ENCODE results near the gene PTBP3.
"Not testable (repeated sequence)": the region's sequence is repeated elsewhere in the genome, so short reads cannot be mapped to it uniquely, and the experiment has no call there.

PTBP3 gene

DNA sequence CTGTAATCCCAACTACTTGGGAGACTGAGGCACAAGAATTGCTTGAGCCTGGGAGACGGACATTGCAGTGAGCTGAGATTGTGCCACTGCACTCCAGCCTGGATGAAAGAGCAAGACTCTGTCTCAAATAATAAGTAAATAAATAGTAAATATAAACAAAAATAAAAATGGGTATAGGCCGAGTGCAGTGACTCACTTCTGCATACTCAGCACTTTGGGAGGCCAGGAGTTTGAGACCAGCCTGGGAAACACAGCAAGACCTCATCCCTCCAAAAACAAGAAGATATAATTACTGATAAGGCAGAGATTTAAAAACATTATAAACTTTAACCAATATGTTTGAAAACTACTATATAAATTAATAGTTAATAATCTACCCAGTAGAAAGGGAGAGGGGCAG, 120.5 kb downstream of the PTBP3 start:
- DNase-seq: no peak

DNA sequence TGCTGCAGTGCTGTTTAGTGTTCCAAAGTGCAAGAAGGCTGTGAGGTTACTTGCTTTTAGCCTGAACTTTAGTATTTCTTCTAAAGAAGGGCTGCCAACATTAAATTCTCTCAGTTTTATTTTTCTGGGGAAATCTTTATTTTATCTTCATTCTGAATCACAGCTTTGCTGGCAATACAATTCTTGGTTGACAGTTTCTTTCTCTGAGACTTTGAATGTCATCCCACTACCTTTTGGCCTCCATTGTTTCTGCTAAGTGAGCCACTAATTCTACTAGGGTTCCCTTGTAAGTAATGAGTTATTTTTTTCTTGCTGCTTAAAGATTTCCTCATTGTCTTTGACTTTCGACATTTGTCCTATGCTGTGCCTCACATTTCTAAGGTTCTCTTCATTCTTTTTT, 126.0 kb downstream of the PTBP3 start:
- DNase-seq: no peak

DNA sequence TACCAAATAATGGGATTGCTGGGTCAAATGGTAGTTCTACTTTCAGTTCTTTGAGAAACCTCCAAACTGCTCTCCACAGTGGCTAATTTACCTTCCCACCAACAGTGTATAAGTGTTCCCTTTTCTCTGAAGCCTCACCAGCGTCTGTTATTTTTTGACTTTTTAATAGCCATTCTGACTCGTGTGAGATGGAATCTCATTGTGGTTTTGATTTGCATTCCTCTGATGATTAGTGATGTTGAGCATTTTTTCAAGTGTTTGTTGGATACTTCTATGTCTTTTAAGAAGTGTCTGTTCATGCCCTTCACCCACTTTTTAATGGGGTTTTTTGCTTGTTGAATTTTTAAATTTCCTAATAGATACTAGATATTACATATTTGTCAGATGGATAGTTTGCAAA, 129.9 kb downstream of the PTBP3 start:
- DNase-seq: no peak

DNA sequence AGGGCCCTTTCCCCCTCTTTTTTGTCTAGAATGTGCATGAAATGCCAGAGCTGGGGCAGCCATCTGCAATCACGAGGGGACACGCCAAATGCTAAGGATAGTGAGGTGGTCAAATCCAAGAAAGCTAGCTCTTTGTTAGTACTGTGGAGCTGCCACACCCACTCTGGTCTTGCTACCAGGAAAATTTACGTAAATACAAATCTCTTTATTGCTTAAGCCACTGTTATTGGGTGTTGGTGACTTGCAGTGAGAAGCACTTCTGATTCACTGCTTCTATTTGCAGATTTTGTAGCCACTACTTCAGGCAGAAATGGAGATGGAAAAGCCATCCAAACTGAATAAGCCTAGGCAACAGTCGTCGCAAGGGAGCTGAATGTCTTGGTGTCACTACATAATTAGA, 132.7 kb downstream of the PTBP3 start:
- no peak for DNase-seq

DNA sequence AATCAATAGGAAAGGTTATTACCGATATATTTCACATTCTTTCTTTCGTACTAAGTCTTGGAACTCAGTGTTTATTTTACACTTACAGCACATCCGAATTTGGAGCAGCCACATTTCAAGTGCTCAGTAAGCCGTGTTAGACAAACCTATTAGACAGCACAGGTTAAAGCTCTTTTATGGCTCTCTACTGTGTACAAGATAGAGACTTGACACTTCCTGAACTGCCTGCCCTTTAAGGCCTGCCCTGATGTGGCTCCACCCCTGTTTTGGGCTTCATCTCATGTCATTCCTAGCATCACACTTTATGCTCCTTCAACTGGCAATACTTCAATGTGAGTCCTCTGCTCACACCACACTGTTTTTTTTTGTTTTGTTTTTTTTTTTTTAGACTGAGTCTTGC, 134.8 kb downstream of the PTBP3 start:
- no peak for DNase-seq

DNA sequence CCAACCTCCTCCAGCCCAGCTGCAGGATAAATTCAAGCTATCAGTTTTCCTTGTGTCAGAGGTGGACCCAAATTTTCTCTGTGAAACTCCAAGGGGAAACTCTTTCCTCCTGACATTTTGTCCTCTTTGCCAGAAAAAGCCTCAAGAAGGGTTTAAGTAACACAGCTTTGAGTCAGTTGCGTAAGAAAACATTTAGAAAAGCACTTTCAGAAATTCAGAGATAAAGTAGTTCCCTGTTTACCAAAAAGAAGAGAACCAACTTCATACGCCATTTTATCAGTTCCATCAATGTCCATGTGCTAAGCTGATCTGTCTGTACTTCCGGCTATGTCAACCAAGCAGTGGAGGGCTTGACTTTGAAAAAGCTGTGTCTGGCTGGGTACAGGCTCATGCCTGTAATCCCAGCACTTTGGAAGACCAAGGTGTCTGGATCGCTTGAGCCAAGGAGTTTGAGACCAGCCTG, 138.4 kb downstream of the PTBP3 start:
- DNase-seq: no peak

DNA sequence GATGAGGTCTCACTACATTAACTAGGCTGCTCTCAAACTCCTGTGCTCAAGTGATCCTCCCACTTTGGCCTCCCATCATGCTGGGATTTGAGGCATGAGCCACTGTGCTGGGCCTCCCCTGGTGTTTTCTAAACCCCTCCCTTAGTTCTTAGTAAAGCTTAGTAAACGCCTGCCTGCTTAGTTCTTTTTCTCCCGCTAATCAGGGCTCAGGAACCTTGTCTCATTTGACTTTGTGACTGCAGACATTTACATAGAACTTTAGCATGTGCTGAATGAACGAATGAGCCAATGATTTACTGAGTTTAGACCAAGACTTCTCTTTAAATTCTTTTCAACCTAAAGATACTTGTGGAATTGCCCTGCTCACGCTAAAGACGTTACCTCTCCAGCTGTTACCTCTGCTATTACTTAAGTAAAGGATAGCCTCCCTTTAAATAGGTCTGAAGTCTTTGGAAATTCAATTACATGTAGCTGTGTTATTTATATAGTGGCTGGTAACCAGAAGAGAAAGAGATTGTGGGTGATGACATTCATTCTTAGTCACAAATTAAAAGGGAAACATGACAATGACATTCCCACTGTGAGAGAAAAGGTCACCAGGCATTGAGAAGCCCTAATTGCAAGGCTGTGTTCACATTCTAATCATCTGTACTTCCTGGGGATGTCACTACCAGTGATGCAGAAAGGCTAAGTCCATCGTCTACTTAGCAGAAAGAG, 139.7 kb downstream of the PTBP3 start:
- DNase-seq: no peak

DNA sequence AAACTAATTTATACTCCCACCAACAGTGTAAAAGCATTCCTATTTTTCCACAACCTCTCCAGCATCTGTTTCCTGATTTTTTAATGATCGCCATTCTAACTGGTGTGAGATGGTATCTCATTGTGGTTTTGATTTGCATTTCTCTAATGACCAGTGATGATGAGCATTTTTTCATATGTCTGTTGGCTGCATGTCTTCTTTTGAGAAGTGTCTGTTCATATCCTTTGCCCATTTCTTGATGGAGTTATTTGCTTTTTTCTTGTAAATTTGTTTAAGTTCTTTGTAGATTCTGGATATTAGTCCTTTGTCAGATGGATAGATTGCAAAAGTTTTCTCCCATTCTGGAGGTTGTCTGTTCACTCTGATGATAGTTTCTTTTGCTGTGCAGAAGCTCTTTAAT, 143.1 kb downstream of the PTBP3 start:
- not testable (repeated sequence) for DNase-seq

DNA sequence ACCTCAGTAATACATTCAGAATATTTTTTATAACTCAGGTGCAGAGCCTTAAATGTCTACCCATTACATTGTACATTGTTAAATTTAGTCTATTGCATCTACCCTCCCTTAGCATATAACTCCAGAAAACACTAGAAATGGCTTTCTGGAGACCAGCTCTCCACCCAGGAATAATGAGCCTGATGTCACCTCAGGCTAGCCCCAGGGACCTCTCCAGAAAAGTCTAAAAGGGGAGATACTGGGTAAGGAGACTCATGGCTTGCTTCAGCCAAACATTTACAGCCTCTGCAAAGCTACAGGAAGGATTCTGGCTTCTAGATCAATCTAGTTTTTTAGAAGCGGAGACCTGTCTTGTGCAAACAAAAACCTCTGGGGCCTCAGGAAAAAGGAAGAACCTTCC, 144.5 kb downstream of the PTBP3 start:
- DNase-seq: no peak

DNA sequence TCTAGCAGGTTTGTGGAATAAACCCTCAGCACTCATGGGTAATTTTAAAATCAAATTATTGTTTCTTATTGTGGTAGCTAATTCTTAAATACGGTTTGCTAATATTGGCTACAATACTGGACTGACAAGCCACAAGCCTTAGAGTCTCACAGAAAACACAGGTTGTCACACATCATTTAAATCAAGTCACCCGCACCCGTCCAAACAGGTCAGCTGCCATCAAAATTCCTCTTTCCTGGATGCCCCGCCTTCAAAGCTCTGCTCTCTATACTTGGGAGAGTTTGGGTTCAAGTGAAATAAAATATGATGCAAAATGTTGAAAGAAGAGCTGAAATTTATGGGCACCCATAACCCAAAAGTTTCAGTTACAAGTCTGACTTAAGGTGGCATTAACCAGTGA, 146.0 kb downstream of the PTBP3 start:
- DNase-seq: no peak

DNA sequence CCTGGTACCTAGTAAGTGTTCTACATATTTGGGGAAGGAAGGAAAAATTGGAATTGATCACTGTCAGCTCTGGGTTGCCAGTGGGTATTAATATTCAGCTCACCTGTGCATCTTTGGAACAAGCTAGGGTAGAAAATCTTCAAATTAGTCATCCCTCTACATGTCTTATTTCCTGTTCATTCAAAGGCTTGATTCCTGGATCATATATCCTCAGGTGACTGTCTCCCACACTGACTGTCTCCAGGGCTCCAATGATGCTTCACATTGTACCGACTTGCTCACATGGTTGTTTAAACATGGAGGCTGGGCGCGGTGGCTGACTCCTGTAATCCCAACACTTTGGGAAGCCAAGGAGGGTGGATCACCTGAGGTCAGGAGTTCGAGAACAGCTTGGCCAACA, 146.7 kb downstream of the PTBP3 start:
- DNase-seq: no peak

DNA sequence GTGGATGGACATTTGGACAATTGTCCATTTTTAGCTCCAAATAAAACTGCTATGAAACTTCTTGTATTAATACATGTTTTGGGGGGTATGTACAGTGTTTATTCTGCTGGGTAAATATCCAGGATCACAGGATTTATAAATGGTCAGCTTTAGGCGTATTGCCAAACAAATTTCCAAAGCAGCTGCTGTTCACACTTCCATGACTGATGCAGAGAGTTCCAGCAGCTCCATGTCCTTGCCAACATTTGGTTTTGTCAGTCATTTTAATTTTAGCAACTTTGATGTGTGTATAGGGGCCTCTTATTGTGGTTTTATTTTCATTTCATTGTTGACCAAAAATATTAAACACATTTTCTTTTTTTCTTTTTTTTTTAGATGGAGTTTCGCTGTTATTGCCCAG, 148.5 kb downstream of the PTBP3 start:
- no peak for DNase-seq

DNA sequence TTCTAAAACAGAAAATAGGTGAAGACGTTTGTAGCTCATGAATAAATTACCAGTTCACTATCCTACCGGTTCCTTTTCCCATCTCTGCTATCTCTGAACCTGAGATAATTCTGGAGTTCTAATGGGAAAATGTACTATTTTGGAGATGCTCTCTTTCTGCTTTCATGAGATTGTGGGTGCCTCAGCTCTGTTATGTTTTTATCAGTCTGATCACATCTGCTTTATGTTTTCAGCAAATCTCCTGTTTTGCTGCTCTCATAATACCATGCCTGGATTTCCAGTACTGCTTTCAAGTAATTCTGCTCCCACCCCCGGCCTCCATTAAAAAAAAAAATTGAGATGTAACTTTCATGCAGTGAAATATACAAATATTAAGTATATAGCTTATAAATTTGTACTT, 149.2 kb downstream of the PTBP3 start:
- no peak for DNase-seq

DNA sequence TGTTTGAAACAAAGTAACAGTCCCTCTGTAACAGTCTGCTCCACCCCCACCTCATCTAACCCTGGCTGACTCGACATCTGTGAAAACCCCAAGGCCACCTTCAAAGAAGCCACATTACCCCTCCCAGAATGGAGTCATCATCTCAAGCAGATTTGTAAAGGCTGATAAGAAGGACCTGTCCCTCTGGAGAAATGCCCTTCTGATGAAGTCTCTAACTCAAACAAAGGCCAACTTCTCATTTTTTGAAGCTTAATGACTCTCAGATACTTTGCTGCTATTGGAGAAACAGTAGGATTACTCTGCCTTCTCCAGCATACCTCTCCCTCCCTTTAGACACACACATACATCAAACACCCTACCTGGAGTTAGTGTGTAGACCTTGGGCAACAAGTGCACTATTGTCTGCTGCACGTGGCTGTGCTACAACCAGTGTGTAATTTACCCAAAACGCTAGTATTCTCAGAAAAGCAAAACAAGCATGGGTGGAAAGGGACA, 153.0 kb downstream of the PTBP3 start:
- no peak for DNase-seq

DNA sequence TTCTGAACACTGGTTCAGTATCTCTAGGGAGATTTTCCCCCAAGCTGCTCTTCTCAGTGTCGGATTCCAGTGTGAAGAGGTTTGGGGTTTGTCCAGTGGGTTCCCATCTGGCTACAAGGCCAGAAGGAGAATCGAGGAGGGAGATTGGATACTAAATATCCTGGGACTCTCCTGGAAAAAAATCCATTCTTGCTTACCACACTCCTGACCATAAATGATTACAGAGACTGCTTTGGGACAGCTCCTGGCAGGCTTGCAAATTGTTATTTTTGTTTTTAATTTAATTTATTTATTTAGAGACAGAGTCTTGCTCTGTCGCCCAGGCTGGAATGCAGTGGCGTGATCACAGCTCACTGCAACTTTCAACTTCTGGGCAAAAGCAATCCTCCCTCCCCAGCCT, 153.6 kb downstream of the PTBP3 start:
- no peak for DNase-seq

DNA sequence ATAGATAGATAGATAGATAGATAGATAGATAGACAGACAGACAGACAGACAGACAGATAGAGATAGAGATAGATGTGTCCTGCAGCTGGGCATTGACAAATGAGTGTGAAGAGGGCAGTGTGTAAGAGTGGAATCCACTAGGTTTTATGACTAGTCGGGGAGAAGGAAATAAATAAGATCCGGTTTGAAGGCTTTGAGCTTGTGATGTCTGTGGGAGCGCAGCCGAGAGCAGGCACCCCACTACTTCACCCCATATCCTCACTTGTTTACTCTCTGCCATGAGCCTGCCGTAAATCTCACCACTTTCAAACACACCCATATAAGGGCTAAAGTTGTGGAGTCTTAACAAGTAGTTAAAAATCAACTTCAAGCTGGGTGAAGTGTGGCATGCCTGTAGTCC, 156.9 kb downstream of the PTBP3 start:
- no peak for DNase-seq

DNA sequence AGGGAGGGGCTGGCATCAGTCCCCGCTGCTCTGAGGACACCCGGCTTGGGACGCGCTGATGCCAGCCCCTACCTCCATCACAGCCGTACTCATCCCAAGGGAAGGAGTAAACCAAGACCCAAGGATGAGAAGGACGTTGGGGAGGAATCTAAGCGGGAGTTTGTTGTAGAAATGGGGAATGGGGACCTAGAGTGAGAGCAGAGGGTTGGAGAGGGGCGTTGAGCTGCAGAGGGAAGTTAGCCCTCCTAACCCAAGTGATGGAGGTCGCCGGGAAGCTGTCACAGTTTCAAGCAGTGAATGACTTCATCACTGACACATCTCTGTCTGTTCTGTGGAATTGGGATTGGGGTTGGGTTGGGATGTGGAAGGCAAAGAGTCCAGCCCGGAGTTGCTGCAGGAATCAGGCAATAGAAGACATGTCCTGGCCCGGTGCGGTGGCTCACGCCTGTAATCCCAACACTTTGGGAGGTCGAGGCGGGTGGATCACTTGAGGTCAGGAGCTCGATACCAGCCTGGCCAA, 157.6 kb downstream of the PTBP3 start:
- peak in 1 of 56 donors; percentile 1 for DNase-seq

DNA sequence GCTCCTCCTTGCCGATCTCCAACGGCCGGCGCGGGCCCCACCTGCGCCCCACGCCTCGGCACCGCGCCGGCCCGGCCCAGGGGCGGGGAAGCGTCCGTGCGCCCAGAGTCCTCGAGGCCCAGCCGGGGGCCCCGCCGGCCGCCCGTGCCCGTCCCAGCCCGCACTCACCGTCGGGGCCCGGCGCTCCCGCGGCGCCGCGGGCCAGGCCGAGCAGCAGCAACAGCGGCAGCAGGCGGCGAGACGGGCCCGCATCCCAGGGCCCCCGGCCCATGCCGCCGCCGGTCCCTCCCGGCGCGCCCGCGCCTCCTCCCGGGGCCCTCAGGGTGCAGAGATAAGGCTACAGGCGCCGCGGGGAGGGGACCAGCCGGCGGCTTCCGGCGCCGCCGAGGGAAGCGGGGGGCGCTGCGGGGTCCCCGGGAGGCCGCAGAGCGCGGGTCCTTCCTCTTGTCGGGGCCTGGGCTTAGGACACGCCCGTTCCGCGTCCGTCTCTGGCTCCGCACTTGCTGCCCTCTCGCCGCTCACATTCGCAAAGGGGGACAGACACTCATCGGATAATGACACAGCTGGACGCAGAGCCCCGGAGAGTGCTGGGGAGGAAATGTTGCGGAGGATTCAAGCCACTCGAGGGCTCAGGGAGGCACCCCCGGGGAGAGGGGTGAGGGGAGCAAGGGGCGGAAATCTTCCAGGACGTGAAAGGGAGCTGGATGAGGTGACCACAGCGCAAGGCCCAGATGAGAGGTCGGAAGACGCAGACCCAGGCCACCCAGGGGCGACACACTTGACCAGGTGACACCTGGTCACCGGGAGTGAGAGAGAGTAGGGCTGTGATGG, 158.2 kb downstream of the PTBP3 start, which contains the start of gene SUSD1:
SUSD1 (minus strand) TSS at position 333 of the 831 bp plus-strand sequence; CDS start at position 271, 62 bp downstream.
- DNase-seq: peak in 5 of 56 donors; percentile 5 to 19 (median 14)

DNA sequence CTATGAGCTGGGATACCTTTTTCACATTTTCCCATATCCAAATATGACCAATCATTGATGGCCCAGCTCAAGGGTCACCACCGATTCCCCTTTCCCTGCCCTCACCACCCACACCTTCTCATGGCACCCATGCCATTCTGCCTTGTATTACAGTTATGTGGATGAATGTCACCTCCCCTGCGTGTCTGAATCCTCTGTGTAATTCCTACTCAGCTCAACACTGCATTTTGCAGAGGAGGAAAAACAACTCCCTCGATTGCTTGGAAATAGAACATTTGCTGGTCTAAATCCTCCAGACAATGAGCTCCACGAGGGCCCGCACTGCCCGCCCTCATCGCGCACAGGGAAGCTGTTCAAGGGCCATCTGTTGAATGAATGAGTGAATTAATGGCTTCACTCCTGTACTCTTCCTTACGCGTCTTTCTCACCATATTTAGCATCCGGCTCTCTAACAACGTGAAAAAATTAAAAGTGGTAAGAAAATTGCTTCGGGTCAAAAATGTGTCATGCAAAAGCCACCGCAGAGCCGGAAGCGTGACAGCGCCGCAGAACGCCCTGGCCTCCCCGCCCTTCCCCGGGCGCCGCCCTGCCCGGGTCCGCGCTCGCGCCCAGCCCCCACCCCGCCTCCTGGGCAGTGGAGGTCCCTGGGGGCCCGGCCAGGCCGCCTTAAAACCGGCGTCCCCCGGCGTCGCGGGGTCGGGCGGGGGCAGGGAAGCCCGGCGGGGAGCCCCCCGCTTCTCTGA, 159.0 kb downstream of the PTBP3 start:
- DNase-seq: peak in 10 of 56 donors; percentile 4 to 49 (median 14)

DNA sequence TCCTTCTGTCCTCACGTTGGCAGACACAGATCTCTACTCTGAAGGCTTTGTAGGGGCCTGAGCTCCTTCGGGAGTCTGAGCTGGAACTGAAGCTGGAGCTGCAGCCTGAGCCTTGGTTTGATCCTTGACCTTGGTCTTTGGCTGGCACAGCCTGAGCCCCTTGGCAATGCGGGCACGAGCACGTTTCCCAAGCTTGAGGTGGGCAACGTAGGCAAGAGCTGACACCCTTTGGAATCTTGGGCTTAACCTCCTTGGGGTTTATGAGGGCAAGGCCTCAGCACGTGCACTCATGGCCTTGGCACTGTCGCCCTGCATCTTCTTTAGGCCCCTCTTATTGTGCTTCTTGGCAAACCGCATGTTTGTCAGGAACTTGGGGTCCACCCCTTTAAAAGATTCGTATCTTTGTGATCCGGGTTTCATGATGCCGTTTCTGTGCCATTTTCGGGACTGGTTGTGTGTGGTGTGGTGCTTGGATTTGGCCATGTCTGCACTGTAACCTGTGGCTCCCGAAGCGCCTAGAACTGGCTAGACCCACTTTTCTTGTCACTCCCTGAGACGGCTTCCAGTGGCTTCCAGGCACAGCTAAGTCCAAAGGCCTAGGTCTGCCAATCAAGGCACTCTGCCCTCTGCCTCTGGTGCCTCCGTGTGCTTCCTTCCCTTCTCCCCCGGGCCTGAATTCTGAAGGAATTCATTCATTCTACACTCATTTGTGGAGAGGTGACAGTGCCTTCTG, 159.8 kb downstream of the PTBP3 start:
- no peak for DNase-seq

DNA sequence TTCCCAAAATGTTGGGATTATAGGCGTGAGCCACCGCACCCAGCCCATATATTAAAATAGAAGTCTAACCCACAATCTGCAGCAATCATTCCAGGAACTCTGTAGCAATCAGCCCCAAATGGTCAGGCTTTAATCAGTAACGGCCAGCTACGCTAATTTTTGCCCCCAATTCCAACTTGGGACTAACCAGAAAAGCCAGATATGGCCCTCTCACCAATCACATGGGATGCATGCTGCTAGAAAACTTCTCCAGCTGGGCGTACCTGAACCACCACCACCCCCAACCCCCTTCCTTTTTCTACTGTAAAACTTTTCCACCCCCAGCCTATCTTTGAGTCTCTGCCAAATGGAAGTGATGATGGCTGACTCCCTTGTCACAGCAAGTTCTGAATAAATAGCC, 162.5 kb downstream of the PTBP3 start:
- DNase-seq: no peak

Measured in nucleus accumbens (tissue), 56 donors.